GM18868 (cell line): ENCODE data around the gene SMARCAL1.

Experiments used
- ATAC-seq: cut with Tn5 transposase; IDR thresholded peaks from one replicate; pipeline ENCODE4 v1.9.1; 2021; ENCODE audit warnings: mild to moderate bottlenecking, moderate library complexity; ENCODE audit not compliant: unreplicated experiment

Gene SMARCAL1

GRCh38 chr2:216473187-216473586 is 60.9 kb downstream of the SMARCAL1 start:
- ATAC-seq, result no peak

GRCh38 chr2:216474925-216475670 is 62.8 kb downstream of the SMARCAL1 start:
- ATAC-seq, result no peak

- ATAC-seq, result no peak
Observed at GRCh38 chr2:216475767-216476166, 63.5 kb downstream of the SMARCAL1 start.

- no peak for ATAC-seq
Observed at GRCh38 chr2:216477283-216478035, 65.2 kb downstream of the SMARCAL1 start.

GRCh38 chr2:216478151-216478550 is 65.9 kb downstream of the SMARCAL1 start:
- ATAC-seq, result no peak

DNA sequence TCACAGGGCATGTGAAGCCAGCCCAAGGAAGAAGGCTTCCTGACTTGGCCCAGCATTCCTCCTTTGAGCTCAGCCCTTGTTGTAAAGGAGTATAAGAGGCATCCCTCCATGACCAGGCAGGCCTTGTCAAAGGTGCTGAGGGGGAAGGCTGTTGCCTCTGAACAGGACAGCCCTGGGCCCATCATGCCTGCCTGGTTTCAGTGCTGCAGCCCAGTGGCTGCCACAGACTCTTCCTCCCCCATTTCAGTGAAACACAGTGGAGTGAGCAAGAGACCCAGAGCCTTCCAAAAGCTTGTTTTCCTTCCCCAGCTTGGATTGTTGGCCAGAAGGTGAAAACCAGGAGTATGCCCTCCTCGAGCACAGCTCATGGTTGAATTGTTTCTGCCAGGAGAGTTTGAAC is 66.5 kb downstream of the SMARCAL1 start:
- no peak for ATAC-seq

DNA sequence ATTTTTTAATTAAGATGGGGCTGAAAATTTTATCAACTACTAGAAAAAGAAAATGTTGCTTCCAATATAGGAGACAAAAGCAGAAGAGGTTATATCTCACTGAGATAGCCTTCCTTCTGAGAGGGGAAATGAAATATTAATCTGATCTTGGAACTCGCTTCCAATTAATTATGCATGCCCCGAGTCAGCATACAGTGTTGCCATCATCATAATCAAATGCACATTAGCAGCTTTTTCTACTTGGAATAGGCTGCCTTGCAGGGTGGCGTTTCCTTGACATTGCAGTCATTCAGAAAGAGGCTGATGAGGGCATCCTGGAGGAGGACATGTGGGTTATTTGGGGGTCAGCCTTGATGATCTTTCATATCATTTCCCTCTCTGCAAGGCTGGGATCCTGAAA is 67.9 kb downstream of the SMARCAL1 start:
- ATAC-seq, result no peak

DNA sequence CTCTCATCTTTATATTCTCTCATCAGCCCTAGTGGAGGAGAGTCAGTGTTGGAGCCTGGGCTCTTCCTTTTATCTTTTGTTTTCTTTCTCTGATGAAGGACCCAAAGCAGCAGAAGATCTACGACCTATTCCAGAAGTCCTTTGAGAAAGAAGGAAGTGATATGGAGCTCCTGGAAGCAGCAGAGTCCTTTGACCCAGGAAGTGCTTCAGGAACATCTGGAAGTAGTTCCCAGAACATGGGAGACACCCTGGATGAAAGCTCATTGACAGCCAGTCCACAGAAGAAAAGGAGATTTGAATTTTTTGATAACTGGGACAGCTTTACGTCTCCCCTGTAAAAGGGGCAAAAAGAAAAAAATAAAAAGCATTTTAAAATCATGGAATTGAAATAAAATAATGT is 70.4 kb downstream of the SMARCAL1 start:
- ATAC-seq, result no peak

GRCh38 chr2:216485237-216485636 is 73.0 kb downstream of the SMARCAL1 start:
- ATAC-seq, result no peak

- ATAC-seq, result no peak
Observed at GRCh38 chr2:216485745-216486144, 73.5 kb downstream of the SMARCAL1 start.

GRCh38 chr2:216486271-216486670 is 74.0 kb downstream of the SMARCAL1 start:
- no peak for ATAC-seq

- no peak for ATAC-seq
Observed at GRCh38 chr2:216486708-216487107, 74.4 kb downstream of the SMARCAL1 start.

GRCh38 chr2:216490061-216490460 is 77.8 kb downstream of the SMARCAL1 start:
- no peak for ATAC-seq

DNA sequence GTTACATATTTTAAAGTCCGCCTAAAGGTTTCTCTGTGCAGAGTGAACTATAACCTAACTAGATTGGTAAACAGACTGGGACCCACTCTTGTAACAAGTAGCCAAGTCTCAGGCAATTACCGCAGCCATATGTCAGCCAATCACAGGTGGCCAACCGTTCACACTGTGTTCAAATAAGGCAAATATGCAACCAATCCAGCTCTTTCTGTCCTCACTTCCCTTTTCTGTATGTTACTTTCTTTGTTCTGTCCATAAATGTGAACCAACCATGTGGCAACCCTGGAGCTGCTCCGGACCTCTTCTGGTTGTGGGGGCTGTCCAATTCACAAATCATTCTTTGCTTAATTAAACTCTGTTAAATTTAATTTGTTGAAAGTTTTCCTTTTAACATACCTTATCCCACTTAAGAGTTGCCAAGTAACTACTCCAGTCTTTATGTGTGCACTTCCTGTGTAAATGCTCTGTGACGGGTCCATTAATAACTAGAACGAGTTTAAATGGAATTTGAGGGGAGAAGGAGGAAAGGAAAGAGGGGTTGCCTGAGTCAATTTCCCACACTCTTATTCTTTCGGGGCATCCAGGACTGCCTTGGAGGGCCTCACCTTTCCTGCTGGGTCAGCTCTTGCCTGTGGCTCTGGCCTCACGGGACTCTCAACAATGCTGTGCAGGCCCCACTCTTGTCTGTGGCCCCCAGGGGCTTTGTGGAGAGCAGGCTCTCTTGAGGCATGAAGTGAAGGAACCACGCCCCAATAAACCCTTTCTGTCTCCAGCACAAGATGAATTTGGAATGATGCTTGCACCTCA is 79.7 kb downstream of the SMARCAL1 start:
- ATAC-seq, result peak; percentile 82

DNA sequence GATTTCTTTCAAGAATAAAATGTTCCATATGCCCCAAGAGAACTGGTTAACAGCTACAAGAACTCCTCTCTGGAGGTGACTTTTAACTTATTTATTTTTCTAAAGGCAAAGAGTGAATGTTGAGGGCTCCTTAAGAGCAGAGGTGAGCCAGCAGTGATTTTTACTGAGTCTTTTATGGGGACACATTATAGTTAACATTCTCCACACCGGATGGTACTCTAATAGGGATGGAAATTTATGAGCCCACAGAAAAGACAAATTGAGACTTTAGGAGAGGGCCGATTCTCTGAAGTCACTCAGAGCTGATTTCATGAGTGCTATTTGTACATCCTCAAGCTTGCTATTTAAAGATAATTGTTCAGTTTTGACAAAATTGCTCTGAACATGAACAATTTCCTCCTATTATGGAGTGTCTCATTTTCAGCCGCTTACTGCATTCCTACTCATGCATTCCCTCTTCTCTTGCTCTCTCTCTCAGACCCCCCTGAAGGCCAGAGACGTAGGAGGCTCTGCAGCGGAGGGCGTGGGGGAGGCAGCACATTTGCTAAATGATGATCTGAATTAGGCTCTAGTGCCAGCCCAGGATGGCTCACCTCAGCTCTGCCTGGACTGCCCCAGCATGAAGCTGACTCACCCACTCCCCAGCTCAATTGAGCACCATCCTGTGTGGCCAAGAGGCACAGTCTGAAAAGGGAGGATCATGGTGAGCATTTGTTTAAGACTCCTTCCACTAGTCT is 80.5 kb downstream of the SMARCAL1 start:
- peak; percentile 31 for ATAC-seq

- no peak for ATAC-seq
Observed at GRCh38 chr2:216493334-216493685, 81.0 kb downstream of the SMARCAL1 start.

- no peak for ATAC-seq
Observed at GRCh38 chr2:216495656-216496055, 83.4 kb downstream of the SMARCAL1 start.

- no peak for ATAC-seq
Observed at GRCh38 chr2:216497382-216498069, 85.2 kb downstream of the SMARCAL1 start.

GRCh38 chr2:216498070-216498378 is 85.7 kb downstream of the SMARCAL1 start:
- no peak for ATAC-seq
